G401.6 (cell line): Measurements from ENCODE around the gene ABCC8.

Source experiments
- FAIRE-seq: peaks from 2 replicates; lab custom pipeline; 2012; peaks lifted over from hg19 to GRCh38; lab: Jason Lieb, UNC

Gene ABCC8

DNA sequence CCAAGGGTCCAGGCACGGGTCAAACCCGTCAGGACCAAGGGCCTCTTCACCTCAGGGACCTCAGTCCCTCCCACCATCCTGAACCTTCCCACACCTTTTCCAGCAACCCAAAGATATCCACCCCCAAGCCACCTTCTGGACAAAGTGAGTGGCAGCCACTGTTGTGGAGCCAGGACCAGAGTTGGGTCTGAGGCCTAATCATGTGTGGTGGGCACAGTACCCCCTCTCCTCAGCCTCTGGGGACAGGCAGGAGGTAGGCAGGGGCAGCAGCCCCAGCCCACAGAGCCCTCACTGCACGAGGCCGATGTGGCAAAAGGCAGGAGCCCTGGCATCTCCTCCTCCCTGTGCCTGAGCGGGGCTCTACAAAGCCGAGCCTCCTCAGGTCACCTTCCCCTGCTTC lies 90.7 kb downstream of the ABCC8 start:
- no peak for FAIRE-seq

DNA sequence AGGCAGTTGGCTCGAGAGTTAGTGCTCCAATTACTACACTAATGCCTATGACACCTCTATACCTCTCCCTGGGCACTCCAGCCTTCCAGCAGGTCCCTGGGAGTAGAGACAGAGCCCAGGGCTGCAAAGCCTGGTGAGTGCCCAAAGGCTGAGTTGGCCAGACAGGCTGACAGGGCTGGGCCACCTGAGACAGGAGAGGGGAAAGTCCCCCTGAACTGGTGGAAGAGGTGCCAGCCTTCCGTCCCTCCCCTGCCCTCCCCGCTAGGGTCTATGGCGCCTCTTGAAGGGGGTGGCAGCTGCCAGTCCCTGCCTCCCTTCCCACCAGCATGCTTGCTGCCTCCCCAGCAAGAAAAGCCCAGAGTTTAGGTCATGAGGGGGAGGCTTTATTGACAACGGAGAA lies 91.2 kb downstream of the ABCC8 start:
- no peak for FAIRE-seq

DNA sequence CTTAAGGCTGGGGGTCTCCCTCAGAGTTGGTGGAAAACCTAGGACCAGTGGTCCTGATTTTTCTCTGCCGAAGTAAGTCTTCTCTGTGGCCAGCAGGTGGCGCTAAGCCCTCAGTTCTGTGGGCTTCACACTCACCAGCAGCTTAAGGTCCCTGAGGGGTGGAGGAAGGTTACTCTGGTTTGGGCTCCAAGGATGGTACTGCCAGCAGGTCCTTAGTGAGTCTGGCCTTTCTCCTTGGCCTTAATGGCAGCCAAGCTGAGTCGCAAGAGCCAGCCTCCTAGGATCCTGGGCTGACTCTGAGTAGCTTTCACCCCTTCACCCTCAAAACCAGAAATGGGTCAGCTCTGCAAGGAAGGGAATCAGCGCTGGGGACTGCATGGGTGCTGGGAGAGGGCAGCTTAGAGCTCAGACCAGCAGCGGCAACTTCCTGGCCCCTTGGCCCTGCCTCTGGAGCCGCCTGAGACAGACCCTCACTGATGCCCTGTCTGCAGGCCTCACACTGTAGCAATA lies 92.6 kb downstream of the ABCC8 start:
- FAIRE-seq: no peak

DNA sequence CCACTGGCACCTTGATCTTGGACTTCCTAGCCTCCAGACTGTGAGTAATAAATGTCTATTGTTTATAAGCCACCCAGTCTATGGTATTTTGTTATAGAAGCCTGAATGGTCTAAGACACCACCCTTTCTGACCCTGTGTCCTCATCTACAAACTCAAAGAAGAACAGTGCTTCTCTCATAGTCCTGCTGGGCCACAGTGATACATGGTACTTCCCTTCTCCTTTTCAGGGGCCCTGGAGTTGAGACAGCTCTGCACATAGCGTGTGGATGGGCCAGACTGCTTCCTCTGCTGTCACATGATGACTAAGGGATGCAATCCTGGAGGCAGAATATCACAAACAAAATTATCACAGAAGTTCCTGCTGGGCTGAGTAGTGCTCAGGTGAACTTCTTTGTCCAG lies 93.2 kb downstream of the ABCC8 start:
- FAIRE-seq: no peak

DNA sequence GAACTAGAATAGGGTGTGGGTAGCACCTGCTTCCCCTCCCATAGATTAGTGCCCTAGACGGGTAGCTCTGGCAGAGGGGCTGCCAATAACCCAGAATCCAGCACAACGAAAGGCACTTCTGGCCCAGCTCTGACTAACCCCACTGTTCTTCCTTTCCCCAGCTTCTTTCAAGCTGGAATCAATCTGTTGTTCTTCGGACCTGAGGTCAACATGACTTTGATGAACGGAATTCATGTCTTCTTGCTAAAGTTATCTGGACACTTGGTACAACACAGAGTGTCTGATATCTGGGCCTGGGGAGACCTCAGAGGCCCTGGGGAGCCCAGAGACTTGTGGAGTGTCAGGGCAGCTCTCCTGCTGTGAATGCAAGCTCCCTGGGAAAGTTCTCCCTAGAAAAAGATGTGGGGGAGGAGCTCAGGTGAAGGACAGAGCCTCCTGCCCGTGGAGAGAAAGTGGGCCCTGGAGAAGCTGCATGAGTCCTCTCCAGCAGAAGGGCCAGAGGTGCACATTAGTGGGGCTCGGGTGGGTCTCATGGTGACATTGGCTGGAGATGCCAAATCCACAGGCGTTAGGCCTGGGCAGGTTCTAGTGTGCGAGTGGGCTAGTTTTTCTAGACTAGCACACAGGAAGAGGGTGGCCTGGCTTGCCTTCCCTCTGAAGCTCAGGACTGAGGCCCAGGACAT lies 94.5 kb downstream of the ABCC8 start:
- no peak for FAIRE-seq

DNA sequence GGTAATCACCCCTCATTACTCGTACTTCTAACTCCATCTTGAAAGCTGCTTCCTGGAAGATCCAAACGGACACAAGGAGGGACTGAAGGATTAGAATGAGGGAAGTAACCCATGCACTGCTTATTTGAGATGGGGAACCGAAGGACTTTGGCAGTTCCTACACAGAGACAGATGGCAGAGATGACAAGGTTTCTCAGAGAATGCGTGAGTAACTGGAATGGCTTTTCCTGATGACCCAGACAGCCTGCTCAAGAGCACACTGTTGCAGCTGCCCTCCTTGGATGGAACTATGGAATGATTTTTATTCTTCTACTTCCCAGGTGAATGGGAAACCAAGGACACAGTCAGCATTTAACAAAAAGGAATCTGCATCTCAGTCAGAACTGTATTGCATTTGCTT lies 95.5 kb downstream of the ABCC8 start:
- no peak for FAIRE-seq

DNA sequence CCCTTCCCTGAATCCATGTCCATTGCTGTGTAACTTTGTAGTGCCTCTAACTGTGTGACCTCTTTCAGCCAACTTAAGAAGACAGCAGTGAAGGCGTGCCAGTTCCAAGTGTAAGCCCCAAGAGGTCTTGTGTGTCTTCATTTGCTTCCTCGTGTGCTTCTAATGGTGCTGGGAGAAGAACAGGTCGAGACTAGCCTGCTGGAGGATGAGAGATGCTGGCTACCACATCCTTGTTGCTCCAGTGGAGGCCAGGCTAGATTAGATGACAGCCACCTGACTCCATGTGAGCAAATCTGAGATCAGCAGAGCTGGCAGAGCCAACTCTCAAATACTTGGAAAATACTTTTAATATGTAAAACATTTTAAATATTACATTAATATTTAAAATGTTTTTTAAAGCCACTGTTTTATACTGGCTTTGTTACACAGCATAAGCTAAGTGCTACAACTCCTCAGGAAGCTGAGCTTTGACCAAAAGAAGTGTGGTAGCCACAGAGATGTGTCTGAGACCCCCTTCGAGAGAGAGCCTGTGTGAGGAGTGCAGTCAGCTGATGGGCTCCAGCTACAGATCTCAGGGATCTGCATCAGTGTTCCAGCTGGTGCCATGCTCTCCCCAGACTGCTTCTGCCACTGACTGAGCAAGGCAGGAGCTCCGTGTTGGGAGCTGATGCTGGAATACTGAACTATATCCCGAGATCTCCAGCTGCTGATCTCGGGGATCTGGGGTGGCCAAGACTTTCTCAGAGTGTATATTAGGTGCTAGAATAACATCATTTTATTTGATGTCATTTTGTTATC lies 97.1 kb downstream of the ABCC8 start:
- FAIRE-seq: no peak

DNA sequence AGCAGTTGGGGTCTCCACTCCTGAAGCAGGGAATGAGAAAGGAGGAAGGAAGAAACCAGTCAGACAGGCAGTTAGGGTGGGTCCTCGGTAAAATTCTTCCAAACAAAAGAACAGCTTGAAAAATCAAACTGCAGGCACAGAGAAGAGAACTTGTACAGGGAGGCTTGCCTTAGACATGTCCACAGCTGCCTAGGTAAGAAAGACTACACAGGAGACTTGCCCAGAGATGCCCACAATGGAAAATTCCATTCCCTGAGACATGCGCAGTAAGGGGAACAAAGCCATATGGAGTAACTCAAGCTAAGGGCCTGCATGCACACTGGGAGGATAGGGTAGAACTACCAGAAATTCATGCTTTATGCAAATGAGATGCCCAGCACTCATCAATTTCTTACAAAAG lies 98.0 kb downstream of the ABCC8 start:
- FAIRE-seq: no peak

DNA sequence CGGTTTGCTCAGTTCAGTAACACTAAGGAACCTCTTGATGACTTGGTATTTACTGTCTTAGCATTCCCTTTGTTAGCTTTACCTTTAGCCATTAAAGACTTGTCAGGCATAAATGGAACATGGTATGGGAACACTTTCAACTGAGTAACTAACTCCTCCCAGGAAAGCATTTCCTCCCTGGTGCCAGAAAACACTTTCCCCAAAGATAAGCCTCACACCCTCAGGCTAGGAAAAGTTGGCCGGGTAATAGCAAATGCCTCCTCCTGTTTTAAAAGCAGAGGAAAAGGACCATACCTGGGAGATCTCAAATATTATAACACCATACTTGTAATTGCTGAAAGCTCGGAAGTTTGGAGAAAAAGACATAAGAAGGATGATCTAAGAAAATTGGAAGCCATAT lies 100.2 kb downstream of the ABCC8 start:
- no peak for FAIRE-seq

DNA sequence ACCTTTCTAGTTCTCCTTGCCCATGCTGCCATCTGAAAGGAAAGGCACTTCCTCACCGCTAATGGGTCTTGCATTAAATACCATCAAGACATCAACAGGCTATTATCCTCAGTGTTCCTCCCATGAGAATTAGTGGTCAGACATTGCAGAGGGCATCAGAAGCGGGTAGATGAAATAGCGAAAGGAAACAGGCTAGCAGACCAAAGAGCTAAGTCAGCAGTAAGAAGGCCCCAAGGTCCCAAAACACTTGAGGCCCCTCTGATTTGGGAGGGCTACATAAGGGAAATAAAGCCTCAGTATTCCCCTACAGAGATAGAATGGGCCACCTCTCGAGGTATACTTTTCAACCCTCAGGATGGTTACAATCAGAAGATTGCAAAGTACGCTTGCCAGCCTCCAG lies 101.1 kb downstream of the ABCC8 start:
- no peak for FAIRE-seq

DNA sequence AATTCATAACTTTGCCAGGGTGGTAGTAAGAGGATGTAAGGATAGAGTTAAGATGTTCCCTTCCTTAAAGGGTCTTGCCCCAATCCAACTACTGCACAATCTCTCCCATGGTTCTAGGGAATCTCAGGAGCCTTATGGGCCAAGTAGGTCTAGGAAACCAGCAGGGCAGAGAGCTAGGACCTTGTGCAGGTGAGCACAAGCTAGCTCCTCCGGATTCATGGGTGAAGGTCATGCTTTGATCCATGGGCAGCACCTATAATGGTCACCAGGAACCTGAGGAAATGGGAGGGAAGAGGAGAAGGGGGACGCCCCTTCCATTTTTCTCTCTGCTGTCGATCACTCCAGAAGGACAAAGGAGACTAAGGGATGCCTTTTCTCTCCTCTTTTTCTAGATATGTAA lies 105.0 kb downstream of the ABCC8 start:
- no peak for FAIRE-seq

DNA sequence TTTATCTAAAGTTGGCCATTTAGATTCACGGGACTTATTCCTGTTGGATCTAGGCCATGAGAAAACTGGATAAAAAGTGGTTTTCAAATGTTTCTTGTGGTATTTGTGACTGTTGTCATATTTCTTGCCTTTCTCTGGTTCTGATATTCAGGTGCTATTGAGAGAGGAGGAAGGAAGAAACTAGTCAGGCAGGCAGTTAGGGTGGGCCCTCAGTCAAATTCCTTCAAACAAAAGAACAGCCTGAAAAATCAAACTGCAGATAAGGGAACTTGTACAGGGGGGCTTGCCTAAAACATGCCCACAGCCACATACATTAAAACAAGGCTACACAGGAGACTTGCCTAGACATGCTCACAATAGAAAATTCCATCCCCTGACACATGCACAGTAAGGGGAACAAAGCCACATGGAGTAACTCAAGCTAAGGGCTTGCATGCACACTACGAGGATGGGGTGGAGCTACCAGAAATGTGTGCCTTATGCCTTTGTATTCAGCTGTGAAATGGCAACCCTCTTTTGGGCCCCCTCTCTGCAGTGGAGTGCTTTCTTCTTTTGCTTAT lies 106.9 kb downstream of the ABCC8 start:
- FAIRE-seq: no peak

DNA sequence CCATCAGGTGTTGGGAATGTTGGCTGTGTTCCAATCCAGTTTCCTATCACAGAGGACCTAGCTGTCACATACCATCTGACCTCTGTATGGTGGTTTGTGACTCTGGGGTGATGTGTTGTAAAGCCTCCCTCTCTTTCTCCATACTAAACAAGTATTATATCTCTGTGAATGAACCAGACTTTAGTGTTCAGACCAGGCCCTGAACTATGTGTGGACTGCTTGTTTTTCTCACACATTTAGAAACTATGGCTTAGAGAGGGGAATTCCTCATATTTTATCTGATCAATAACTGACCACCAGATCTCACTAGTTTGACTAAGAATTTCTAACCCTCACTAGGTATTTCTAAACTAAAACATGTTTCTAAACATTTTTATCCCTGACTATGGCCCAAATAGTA lies 107.6 kb downstream of the ABCC8 start:
- FAIRE-seq: no peak

DNA sequence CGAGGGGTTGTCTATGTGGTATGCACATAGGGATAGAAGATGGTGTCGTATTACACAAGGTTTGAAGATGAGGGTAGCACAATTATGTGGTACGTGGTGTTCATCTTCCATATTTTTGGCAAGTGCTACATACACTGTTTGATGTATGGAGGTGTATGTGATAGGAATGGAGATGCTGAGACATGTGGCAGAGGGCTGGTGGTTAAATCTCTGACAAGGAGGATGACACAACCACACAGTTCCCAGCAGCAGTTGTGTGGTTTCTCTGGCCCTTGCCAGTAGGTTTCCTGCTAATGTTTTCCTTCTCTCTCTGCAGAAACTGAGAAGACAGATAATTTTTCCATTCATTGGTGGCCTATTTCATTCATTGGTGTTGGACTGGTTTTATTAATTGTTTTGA lies 108.1 kb downstream of the ABCC8 start:
- no peak for FAIRE-seq

DNA sequence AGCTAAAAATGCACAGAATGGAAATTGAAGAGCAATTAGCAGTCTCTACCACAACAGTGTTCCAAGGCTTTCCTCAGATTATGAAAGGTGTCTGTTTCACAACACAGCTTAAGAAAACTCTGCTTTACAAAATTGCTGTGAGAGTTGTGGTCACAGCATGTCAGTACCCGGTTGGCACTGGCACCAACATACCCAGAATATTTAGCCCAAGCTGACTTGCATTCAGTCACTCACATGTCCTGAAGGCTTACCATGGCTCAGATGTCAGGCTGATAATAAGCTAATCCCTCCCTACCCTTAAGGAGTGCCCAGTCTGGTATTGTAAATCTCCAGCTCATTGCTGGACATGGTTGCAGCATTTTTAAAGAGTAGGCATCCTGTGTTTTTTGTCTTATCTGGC lies 110.2 kb downstream of the ABCC8 start:
- no peak for FAIRE-seq

DNA sequence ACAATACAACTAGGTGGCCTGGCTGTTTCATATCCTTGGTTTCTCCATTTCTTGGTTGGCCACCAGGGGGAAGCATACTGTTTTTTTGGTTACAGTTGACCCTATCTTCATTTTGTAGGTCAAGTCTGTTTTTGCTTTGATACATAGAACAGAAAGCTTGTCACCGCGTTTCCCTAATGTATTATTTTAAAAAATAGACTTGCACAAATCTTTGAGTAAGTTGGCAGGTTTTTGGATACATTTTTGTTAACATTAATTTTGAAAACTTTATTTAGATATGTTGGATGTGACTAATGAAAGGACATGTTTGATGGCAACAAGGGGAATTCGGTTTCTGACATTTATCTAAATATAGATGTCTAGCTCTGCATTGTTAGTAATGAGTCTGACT lies 122.0 kb downstream of the ABCC8 start:
- FAIRE-seq: peak; percentile 89

DNA sequence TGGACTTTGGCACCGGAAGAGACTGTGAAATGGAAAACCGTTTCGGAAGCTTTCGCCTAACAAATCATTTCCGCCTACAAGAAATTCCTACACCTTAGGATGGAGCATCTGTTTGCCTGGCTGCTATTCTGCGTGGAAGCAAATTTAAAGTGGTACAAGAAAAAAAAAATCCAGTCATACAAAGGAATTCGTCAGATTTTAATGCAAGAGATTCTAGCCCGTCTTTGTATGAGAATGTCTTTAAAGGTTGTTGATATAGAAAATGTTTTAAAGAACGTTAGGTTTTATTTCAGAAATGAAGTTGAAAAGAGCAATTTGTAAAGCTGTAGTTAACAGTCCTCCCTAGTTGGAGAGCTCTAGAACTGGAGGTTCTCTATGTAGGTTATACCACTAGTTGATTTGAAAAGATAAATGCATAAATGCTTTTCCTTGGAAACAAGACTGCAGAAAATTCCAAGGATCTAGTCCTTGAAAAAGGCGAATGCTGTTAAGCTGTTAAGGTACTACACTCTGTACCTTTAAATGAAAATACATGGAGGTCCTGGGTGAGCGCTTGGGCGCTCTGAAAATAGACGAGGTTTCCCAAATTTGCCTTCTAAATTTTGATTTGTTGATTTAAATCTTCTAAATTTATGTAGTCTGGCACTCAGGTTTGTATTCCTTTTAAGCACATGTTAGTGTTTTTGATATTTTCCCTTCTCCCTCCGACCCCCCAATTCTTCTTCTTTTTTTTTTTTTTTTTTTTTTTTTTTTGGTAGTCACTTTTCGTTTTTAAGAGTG lies 122.6 kb downstream of the ABCC8 start:
- no peak for FAIRE-seq

DNA sequence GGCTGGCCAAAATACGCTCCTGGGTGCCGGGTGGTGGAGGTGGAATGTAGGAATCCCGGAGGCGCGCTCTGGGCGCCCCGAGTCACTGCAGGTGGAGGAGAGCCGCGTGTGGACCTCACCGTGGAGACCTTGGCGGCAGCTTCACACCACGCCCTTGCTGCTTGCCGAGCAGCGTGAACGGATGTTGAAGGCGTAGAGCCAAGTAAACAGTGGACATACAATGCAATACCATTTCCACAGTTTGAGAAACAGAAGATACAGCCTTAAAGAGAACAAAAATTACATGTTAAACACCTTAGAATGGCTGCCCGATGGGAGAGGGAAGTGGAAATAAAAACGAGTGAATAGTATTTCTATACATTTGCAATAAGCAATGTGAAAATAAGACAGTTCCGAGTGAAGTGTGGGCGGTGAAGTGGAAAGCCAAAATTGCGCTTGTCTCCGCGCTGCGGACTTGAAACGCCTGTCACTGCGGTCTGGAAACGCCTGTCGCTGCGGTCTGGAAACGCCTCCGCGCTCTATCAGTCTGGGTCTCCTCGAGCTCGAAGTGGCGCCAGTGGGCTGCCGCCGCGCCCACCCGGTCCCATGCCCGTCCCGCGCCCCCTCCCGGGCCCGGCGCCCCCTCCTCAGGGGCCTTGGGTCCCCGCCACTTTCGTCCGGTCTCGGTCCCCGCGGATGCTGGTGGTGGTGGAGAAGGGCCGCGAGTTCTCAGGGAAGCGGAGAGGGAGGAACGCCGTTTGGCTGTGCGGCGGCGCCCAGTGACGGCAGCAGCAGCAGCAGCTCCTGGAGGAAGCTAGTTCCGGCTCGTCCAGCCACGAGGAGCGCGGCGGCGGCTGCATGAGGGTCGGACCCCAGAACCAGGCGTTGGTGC lies 123.5 kb downstream of the ABCC8 start:
- FAIRE-seq: no peak

DNA sequence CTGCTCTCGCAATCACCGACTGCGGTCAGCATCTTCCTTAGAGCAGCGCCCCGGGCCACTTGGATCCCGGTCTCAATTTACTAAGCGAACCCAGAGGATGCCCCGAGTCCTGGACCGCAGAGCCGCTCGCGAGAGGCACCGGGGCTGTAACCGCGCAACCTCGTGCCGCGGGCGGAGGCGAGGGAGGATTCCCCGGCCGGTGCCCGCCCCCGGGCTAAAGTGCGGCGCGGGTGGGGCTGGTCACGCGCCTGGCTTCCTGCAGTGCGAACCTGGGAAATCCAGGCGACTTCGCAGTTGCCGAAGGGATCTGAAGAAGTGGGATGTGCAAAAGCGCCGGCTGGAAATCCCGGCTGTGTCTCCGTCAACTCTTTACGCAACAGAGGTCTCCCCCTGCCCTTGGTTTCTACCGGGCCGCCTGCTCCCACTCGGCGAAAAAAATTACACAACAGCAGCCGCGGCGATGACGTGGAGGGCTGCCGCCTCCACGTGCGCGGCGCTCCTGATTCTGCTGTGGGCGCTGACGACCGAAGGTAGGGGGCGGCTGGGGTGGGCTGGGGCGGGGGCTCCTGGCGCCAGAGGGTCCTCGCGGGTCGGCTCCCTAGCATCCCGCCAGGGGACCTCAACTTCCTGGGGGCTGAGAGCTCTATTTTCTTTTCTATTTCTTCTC lies 125.0 kb downstream of the ABCC8 start, which contains the start of gene NCR3LG1:
Gene NCR3LG1 (plus strand): TSS at position 291 of the 667 bp plus-strand sequence. CDS start 170 bp downstream, at position 461.
- no peak for FAIRE-seq

DNA sequence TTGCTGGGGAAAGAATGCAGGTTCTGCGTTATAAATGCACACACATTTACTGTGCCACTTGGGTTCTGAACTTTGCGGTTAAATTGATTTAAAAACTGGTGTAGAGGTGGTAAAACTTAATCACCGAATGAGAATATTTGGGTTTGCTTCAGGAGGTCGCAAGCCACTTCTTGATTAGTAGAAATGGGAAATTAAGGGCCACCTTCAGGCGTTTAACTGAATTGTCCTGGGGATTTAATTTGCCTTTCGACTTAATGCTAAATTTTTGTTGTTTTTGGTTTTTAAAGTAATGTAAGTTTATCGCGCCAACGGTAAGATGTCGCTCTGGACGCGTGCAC lies 125.5 kb downstream of the ABCC8 start:
- FAIRE-seq: no peak
